ENCODE measurements around the gene CALHM2. TPM values are rescaled to one million over a fixed set of nuclear protein-coding genes. Genes with fewer than 3 reads are reported as not detected.
A peak's percentile ranks its signal among the peaks of the same experiment; 100 is the strongest.

The CALHM2 gene
- total RNA-seq, 2 experiments from 2014 or later: 8.3 to 9.5 TPM

- H3K4me1 Mint-ChIP-seq (ENCODE audit: low read depth): peaks cover 12% of the 10 kb centered on the region
- H3K9me3 Mint-ChIP-seq: no peaks in the 10 kb centered on the region
- peaks cover 46% of the 10 kb centered on the region for H3K36me3 Mint-ChIP-seq (ENCODE audit: low read depth)
- intact Hi-C loops (cut with micrococcal nuclease): no loop called here
- H3K27me3 Mint-ChIP-seq (ENCODE audit: low read depth): no peaks in the 10 kb centered on the region
- DNase-seq: no peak
- no peak overlapping the region for H3K4me3 Mint-ChIP-seq
- H3K27ac Mint-ChIP-seq: no peak overlapping the region
- CTCF ChIA-PET: no interaction called here
These were observed 7.7 kb downstream of the CALHM2 start for GRCh38 chr10:103444478-103444877.

GRCh38 chr10:103443475-103444185 is 8.5 kb downstream of the CALHM2 start:
- Mint-ChIP-seq H3K4me3 (no peak overlapping the region), H3K4me1 (ENCODE audit: low read depth) (peaks cover 7% of the 10 kb centered on the region), H3K9me3 (no peaks in the 10 kb centered on the region), H3K36me3 (ENCODE audit: low read depth) (peaks cover 45% of the 10 kb centered on the region), H3K27ac (no peak overlapping the region), H3K27me3 (ENCODE audit: low read depth) (no peaks in the 10 kb centered on the region)
- intact Hi-C loops (cut with micrococcal nuclease): no loop called here
- CTCF ChIA-PET: interaction anchor here (0.6 to 1.2 kb wide), 2 partner anchors 42 to 589 kb away, joined by 3 read pairs; partner anchors contain the start of gene BORCS7
- no peak for DNase-seq

GRCh38 chr10:103442031-103442461 is 10.1 kb downstream of the CALHM2 start:
- CTCF ChIA-PET: interaction anchor here (1.2 kb wide), 1 partner anchor 43 kb away, joined by 3 read pairs; no protein-coding TSS in a partner anchor
- no peak overlapping the region for H3K27ac Mint-ChIP-seq

GRCh38 chr10:103441611-103442010 is 10.6 kb downstream of the CALHM2 start:
- intact Hi-C loops (cut with micrococcal nuclease): no loop called here
- Mint-ChIP-seq H3K9me3 (no peaks in the 10 kb centered on the region), H3K27ac (no peak overlapping the region), H3K27me3 (ENCODE audit: low read depth) (no peaks in the 10 kb centered on the region), H3K36me3 (ENCODE audit: low read depth) (peaks cover 46% of the 10 kb centered on the region), H3K4me1 (ENCODE audit: low read depth) (no peaks in the 10 kb centered on the region), H3K4me3 (no peak overlapping the region)
- CTCF ChIA-PET: no interaction called here
- no peak for DNase-seq

More at GRCh38 chr10:103442031-103442461, 10.1 kb downstream of the CALHM2 start:
- intact Hi-C loops (cut with micrococcal nuclease): no loop called here
- Mint-ChIP-seq H3K9me3 (no peaks in the 10 kb centered on the region), H3K27me3 (ENCODE audit: low read depth) (no peaks in the 10 kb centered on the region), H3K4me1 (ENCODE audit: low read depth) (no peaks in the 10 kb centered on the region), H3K36me3 (ENCODE audit: low read depth) (peaks cover 45% of the 10 kb centered on the region), H3K4me3 (no peak overlapping the region)
- DNase-seq: no peak

DNA sequence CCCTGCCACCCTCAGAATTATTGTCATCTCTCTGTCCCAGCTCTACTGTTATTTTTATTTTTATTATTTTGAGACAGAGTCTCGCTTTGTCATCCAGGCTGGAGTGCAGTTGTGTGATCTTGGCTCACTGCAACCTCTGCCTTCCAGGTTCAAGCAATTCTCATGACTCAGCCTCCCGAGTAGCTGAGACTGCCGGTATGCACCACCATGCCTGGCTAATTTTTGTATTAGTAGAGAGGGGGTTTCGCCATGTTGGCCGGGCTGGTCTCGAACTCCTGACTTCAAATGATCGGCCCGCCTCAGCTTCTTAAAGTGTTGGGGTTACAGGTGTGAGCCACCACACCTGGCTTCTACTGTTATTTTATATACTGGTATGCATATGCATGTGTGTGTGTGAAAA is 11.0 kb downstream of the CALHM2 start:
- Mint-ChIP-seq H3K27me3 (ENCODE audit: low read depth) (no peaks in the 10 kb centered on the region), H3K9me3 (no peaks in the 10 kb centered on the region), H3K27ac (no peak overlapping the region), H3K4me1 (ENCODE audit: low read depth) (no peaks in the 10 kb centered on the region), H3K36me3 (ENCODE audit: low read depth) (peaks cover 47% of the 10 kb centered on the region), H3K4me3 (no peak overlapping the region)
- CTCF ChIA-PET: interaction anchor here (0.6 kb wide), 1 partner anchor 64 kb away, joined by 8 read pairs; no protein-coding TSS in a partner anchor
- no peak for DNase-seq
- intact Hi-C loops (cut with micrococcal nuclease): no loop called here

DNA sequence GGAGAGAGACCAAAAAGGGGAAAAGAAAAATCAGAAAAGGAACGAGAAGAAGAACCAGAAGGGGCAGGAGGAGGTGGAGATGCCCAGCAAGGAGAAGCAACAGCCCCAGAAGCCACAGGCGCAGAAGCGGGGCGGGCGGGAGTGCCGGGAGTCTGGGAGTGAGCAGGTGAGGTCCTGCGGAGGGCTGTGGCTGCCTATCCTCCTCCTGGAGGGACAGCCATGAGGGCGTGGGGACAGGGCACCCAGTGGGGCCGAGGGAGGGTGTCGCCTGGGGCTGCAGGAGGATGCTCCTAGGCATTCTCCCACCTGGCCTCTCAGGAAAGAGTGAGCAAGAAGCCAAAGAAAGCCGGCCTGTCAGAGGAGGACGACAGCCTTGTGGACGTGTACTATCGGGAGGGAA is 11.8 kb downstream of the CALHM2 start:
- Mint-ChIP-seq H3K27ac (no peak overlapping the region), H3K36me3 (ENCODE audit: low read depth) (peaks cover 48% of the 10 kb centered on the region), H3K9me3 (no peaks in the 10 kb centered on the region), H3K4me3 (no peak overlapping the region), H3K4me1 (ENCODE audit: low read depth) (no peaks in the 10 kb centered on the region), H3K27me3 (ENCODE audit: low read depth) (no peaks in the 10 kb centered on the region)
- CTCF ChIA-PET: interaction anchor here (0.6 kb wide), 2 partner anchors 64 to 141 kb away, joined by 3 to 8 read pairs; no protein-coding TSS in a partner anchor
- intact Hi-C loops (cut with micrococcal nuclease): no loop called here
- no peak for DNase-seq

GRCh38 chr10:103439776-103440175 is 12.4 kb downstream of the CALHM2 start:
- Mint-ChIP-seq H3K27me3 (ENCODE audit: low read depth) (no peaks in the 10 kb centered on the region), H3K27ac (no peak overlapping the region), H3K36me3 (ENCODE audit: low read depth) (peaks cover 48% of the 10 kb centered on the region), H3K4me1 (ENCODE audit: low read depth) (no peaks in the 10 kb centered on the region), H3K9me3 (no peaks in the 10 kb centered on the region), H3K4me3 (no peak overlapping the region)
- intact Hi-C loops (cut with micrococcal nuclease): no loop called here
- DNase-seq: no peak
- CTCF ChIA-PET: no interaction called here

- no peak overlapping the region for H3K27ac Mint-ChIP-seq
- H3K27me3 Mint-ChIP-seq (ENCODE audit: low read depth): no peaks in the 10 kb centered on the region
- intact Hi-C loops (cut with micrococcal nuclease): no loop called here
- peaks cover 13% of the 10 kb centered on the region for H3K4me1 Mint-ChIP-seq (ENCODE audit: low read depth)
- CTCF ChIA-PET: no interaction called here
- no peak overlapping the region for H3K4me3 Mint-ChIP-seq
- DNase-seq: no peak
- peaks cover 50% of the 10 kb centered on the region for H3K36me3 Mint-ChIP-seq (ENCODE audit: low read depth)
- H3K9me3 Mint-ChIP-seq: no peaks in the 10 kb centered on the region
These were observed 18.3 kb downstream of the CALHM2 start for GRCh38 chr10:103433858-103434257.

DNA sequence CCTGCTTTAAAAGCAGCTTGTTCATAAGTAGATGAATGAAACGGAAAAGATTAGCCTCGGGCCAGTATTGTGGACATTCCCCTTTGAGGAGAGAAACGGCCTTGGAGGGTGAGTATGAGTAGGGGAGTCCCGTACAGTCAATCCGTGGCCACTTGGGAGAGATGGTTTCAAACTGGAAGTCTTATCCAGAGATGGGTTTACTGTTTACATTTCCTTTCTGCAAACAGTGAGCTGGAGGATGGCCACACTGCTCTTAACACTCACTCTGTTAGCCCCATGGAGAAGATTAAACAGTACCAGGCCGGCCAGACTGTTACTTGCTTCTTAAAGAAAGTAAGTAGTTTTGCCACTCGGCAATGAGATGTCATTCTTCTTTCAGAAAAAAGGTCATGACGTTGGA is 20.3 kb downstream of the CALHM2 start:
- Mint-ChIP-seq H3K27me3 (ENCODE audit: low read depth) (no peaks in the 10 kb centered on the region), H3K9me3 (no peaks in the 10 kb centered on the region), H3K4me3 (no peak overlapping the region), H3K27ac (no peak overlapping the region), H3K36me3 (ENCODE audit: low read depth) (peaks cover 61% of the 10 kb centered on the region), H3K4me1 (ENCODE audit: low read depth) (peaks cover 32% of the 10 kb centered on the region)
- CTCF ChIA-PET: no interaction called here
- DNase-seq: no peak
- intact Hi-C loops (cut with micrococcal nuclease): no loop called here

DNA sequence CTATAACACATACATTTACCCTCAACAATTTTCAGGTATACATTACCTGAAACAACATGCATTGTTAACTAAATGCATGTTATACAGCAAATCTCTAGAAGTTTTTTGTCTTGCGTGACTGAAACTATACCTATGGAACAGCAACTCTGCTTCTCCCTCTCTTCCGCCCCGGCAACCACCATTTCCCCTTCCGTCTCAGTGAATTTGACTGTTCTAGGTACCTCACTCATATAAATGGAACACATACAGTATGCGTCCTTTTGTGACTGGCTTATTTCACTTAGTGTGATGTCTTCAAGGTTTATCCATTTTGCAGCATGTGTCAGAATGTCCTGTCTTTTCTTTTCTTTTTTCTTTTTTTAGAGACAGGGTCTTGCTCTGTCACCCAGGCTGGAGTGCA is 22.5 kb downstream of the CALHM2 start:
- H3K9me3 Mint-ChIP-seq: no peaks in the 10 kb centered on the region
- H3K27ac Mint-ChIP-seq: peak overlapping the region; percentile 71
- peaks cover 36% of the 10 kb centered on the region for H3K4me1 Mint-ChIP-seq (ENCODE audit: low read depth)
- H3K4me3 Mint-ChIP-seq: no peak overlapping the region
- intact Hi-C loops (cut with micrococcal nuclease): no loop called here
- peaks cover 57% of the 10 kb centered on the region for H3K36me3 Mint-ChIP-seq (ENCODE audit: low read depth)
- DNase-seq: peak; percentile 42
- CTCF ChIA-PET: no interaction called here
- no peaks in the 10 kb centered on the region for H3K27me3 Mint-ChIP-seq (ENCODE audit: low read depth)

- CTCF ChIA-PET: interaction anchor here (0.9 kb wide), 1 partner anchor 57 kb away, joined by 3 read pairs; no protein-coding TSS in a partner anchor
- no peaks in the 10 kb centered on the region for H3K27me3 Mint-ChIP-seq (ENCODE audit: low read depth)
- H3K36me3 Mint-ChIP-seq (ENCODE audit: low read depth): peaks cover 62% of the 10 kb centered on the region
- no peak overlapping the region for H3K4me3 Mint-ChIP-seq
- intact Hi-C loops (cut with micrococcal nuclease): no loop called here
- no peaks in the 10 kb centered on the region for H3K9me3 Mint-ChIP-seq
- H3K27ac Mint-ChIP-seq: peak overlapping the region; percentile 76
- H3K4me1 Mint-ChIP-seq (ENCODE audit: low read depth): peaks cover 36% of the 10 kb centered on the region
- DNase-seq: no peak
These were observed 23.1 kb downstream of the CALHM2 start for GRCh38 chr10:103428989-103429643.

GRCh38 chr10:103427866-103428265 is 24.3 kb downstream of the CALHM2 start:
- DNase-seq: no peak
- Mint-ChIP-seq H3K9me3 (no peaks in the 10 kb centered on the region), H3K4me1 (ENCODE audit: low read depth) (peaks cover 36% of the 10 kb centered on the region), H3K4me3 (no peak overlapping the region), H3K36me3 (ENCODE audit: low read depth) (peaks cover 64% of the 10 kb centered on the region), H3K27me3 (ENCODE audit: low read depth) (no peaks in the 10 kb centered on the region), H3K27ac (no peak overlapping the region)
- intact Hi-C loops (cut with micrococcal nuclease): no loop called here
- CTCF ChIA-PET: interaction anchor here (1.3 kb wide), 1 partner anchor 58 kb away, joined by 4 read pairs; no protein-coding TSS in a partner anchor

- Mint-ChIP-seq H3K4me3 (no peak overlapping the region), H3K36me3 (ENCODE audit: low read depth) (peaks cover 60% of the 10 kb centered on the region), H3K4me1 (ENCODE audit: low read depth) (peaks cover 22% of the 10 kb centered on the region), H3K27me3 (ENCODE audit: low read depth) (no peaks in the 10 kb centered on the region), H3K27ac (no peak overlapping the region), H3K9me3 (no peaks in the 10 kb centered on the region)
- intact Hi-C loops (cut with micrococcal nuclease): no loop called here
- no peak for DNase-seq
- CTCF ChIA-PET: no interaction called here
These were observed 28.4 kb downstream of the CALHM2 start for GRCh38 chr10:103423748-103424147.

Measured in activated naive CD4-positive, alpha-beta T cell treated with anti-CD3 and anti-CD28 coated beads for 36 hours (primary cell).